ENCODE results near the gene TSSC4.
"Not testable (repeated sequence)": the region's sequence is repeated elsewhere in the genome, so short reads cannot be mapped to it uniquely, and the experiment has no call there.

The TSSC4 gene

DNA sequence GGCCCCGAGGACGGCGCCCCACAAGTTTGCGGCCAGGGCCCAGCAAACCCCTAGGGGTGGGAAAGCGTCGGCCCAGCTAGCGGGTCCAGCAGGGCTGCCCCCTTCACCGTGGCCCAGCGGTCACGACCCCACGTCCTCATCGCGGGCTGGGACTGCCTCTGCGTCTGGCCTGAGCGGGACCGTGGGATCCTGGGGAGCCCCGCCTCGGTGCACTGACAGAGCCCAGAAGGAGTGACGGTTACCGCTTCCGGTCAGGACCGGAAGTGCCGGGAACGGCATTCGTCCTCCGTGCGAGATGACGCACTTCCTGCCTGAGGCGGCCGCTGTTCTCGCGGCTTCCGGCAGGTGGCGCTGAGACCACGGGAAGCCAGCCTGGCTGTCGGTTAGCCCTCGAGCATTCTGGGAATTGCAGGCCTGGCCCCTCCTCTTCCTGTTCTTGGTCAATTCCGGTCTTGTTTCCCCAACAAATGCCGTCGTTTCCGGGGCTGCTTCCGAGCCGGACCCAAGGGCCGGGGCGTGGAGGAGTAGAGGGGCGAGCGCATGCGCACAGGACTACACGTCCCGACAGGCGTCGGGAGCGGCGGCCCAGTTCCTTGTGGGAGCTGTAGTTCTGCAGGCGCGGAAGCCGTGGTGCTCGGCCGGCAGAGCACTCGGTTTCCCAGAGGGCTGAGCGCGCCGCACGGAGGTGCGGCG, at the start of gene TSSC4:
Gene TSSC4, plus strand, starts transcription at position 682 of the 693 bp plus-strand sequence. CDS start 1,884 bp downstream, outside the sequence.
- DNase-seq: peak; percentile 89

DNA sequence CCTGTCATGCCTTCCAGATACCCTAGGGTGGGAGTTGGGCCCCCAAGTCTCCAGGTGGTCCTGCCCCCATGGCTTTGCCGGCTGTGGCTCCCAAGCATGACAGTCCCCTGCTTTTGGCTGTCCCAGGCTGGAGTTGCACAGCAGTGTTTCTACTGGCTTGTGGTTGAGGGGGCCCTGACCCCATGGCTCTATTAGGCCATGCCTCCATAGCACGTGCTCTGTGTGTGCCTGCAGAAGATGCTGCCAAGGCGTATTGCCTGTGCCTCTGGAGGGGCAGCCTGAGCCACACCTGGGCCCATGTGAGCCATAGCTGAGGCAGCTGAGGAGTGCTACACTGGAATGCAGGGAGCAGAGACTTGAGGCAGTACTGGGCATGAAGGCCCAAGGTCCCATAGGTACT, 48.8 kb upstream of the TSSC4 start:
- no peak for DNase-seq

DNA sequence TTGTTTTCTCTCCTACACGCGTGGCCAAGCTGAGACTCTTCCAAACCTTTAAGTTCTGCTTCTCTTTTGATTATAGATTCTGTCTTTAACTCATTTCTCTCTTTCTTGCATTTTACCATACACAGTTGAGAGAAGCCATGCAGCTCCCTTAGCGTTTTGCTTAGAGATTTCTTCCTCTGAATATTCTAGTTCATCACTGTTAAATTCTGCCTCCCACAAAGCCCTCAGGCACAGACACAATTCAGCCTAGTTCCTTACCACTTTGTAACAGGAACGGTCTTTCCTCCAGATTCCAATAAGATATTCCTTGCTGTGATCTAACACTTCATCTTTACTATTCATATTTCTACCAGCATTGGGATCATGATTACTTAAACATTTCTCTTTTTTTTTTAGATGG, 48.1 kb upstream of the TSSC4 start:
- no peak for DNase-seq

DNA sequence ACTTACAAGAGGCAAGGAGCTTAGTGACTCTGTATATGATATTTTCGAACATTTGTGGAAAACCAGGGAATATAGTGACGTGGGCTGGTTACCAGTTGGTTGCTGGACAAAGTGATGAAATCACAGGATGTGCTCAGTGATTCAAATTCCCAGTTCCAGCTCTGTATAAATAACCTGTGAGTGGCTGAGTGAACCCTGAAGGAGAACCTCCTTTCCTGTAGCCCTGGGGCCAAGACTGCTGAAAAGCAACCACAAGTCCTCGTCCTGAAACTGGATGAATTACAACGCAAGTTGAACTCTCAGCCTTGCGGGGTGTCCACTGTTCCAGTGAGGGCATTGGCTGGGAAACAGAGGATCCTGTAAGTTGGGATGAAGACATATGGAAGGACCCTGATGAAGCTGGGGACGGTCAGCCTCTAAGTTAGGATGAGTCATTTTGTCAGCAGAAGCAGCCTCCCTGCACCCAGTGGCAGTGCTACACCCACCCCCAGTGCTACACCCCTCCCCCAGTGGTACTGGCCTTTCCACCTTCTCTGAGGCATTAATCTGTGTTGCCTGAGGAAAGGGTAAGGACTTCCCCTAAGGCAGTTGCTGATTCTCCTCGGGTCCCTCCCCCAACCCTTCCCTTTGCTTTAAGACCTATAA, 45.4 kb upstream of the TSSC4 start:
- DNase-seq: no peak

DNA sequence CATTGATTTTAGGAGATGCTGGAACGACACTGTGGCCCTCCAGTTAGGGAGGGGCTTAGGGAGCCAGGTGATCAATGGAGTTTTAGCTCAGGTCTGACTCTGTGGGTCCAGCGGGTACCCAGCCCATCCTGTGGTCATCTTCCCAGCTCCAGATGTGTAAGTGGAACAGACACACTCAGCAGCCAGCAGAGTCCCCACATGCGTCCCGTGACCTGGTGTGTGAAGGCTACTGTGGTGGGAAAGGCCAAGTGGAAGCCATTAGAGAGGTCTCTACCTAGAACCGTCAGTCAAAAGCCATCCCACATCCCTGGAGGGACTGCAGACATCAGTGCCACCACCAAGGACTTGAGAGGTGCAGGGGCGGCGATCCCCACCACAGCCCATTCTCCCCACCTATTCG, 43.3 kb upstream of the TSSC4 start:
- DNase-seq: no peak

DNA sequence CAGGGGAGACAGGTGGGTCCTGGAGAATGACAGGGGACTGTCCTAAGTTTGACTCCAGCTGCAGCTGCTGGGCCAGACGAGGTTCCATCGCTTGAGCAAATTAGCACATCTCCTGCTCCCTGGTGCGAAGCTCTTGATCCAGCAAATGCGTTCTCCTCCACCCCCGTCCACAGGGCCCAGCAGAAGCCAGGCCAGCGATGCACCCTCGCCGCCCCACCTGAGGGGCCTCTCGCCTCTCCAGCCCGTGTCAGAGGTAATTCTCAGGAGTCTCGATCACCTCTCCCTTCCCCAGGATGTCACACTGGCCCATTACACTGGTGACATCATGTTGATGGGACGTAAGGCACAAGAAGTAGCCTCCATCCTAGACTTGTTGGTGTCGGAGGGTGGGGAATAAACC, 42.9 kb upstream of the TSSC4 start:
- DNase-seq: not testable (repeated sequence)

DNA sequence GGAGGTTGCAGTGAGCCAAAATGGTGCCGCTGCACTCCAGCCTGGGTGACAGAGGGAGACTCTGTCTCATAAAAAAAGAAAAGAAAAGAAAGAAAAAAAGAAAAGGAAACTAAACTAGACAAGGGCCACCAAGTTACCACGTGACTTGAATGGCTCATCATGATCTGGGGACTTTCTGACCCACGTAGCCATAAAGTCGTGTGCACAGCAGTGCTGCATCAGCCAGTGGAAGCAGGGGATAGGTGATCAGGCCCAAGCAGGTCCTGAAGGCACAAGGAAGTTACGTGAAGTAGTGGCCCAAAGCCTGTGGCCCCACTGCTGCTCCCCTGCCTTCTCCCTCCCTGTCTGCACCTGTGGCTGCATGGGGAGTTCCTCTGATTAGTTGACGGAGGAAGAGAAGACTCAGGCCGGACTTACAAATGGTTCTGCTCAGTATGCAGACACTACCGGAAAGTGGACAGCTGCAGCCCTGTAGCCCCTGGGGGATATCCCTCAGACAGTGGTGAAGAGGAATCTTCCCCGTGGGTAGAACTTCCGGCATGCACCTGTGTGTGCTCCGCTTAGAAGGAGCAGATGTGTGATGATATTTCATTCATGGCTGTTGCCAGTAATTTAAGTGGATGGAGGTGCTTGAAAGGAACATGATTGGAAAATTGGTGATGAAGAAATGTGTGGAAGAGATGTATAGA, 41.7 kb upstream of the TSSC4 start:
- DNase-seq: no peak

DNA sequence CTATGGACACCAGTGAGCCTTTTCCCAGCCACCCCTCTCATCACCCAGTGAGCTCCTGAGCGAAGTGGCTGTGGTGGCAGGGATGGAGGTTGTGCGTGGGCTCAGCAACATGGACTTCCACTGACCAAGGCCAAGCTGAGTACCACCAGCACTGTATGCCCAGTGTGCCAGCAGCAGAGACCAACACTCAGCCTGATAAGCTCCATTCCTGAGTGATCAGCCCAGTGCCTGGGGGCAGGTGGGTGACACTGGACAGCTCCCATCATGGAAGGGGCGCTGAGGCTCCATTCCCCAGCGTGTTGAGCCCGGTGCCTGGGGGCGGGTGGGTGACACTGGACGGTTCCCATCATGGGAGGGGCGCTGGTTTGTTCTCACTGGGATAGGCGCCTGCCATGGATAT, 41.0 kb upstream of the TSSC4 start:
- no peak for DNase-seq

DNA sequence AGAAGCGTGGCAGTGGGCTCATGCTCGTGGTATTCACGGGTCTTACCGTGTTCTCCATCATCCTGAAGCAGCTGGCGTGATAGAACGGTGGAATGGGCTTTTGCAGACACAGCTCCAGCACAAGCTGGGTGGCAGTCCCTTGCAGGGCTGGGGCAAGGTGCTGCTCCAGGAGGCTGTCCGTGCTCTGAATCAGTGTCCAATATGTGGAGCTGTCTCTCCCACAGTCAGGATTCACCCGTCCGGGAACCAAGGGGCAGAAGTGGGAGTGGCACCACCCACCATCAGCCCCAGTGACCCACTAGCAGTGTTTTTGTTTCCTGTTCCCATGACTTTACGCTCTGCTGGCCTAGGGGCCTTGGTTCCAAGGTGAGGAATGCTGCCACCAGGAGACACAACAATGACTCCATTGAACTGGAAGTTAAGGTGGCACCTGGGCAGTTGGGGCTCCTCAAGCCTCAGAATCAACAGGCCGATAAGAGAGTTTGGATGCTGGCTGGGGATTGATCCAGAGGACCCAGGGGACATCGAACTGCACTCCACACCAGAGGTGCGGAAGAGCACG, 40.4 kb upstream of the TSSC4 start:
- DNase-seq: no peak

DNA sequence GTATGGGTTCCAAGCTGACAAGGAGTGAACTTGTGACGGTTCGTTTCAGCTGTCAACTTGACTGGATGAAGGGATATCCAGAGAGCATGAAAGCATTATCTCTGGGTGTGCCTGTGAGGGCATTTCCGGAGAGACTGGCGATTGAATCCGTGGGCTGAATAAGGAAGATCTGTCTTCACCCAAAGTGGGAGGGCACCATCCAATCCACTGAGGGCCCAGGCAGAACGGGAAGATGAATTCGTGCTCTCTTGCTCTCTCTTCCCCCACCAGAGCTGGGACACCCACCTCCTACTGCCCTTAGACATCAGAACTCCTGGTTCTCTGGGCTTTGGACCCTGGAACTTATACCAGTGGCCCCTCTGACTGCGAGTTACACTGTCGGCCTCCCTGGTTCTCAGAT, 39.0 kb upstream of the TSSC4 start:
- no peak for DNase-seq

DNA sequence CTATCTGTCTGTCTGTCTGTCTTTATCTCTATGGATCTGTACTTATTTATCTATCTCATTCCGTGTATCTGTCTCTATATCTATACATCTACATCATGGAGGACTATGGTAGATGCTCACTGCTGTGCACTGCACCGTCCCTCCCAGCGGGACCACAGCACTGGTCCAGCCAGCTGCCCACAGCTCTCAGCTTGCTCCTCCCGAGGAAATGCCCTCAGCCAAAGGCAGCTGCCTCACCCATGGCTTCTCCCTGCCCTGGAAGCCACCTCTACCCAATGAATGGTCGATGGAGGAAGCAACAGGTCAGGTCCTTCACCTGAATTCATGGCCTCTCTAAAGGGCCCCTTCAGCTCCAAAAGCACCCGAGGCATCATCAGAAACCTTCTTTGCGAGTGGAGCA, 38.1 kb upstream of the TSSC4 start:
- no peak for DNase-seq

DNA sequence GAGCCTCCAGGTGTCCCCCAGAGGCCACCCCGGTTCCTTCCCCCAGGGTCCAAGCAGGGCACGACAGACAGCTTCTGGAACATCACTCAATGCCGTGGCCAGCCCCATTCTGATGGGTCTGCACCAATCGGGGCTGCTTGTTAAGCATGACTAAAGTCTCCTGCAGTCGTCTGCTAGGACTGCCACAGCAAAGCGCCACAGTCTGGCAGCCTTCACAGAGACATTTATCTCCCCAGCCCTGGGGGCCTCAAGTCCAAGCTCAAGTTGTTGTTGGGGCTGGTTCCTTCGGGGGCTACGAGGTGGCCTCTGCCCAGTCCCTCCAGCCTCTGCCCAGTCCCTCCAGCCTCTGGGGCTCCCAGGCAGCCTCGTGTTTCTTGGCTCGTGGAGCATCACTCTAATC, 37.4 kb upstream of the TSSC4 start:
- DNase-seq: no peak

DNA sequence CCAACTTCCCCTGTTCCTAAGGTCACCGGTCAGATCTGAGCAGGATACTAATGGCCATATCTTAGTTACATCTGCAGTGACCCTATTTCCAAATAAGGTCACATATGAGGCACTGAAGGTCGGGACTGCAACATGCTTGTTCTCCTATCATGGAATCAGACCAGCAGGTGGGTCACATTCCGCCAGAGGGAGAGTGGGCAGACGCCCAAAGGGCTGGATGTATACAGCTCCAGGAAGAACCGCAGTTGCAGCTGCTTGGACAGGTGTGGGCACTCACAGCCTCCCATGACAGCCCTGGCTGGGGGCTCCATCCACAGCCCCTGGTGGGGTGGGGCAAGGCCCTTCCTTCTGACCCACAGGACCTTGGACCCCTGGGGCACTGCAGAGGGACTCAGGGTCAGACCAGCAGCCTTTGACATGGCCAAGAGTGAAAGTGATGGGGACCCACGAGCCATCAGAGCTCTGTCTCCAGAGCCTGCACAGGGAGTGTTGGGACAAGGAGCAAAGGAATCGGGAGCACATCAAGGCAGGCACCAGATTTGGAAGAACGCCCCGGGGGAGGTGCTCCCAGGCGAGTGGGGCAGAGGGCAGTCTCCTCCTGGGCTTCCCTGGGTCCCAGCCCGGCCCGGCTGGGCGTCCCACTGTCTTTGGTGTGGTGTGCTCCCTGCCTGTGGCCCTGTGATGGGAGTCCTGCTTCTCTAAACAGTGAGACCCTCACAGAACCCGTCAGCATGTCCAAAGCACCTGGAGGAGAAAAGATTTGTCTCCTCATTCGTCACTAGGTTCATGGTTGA, 36.8 kb upstream of the TSSC4 start:
- no peak for DNase-seq

DNA sequence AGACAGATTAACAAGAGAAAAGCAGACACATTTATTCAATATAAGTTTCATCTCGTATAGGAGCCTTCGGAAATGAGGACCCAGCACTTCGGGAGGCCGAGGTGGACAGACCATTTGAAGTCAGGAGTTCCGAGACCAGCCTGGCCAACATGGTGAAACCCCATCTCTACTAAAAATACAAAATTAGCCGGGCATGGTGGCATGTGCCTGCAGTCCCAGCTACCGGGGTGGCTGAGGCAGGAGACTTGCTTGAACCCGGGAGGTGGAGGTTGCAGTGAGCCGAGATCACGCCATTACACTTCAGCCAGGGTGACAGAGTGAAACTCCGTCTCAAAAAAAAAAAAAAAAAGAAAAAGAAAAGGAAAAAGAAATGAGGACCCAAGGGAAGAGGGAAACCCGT, 36.2 kb upstream of the TSSC4 start:
- DNase-seq: not testable (repeated sequence)

DNA sequence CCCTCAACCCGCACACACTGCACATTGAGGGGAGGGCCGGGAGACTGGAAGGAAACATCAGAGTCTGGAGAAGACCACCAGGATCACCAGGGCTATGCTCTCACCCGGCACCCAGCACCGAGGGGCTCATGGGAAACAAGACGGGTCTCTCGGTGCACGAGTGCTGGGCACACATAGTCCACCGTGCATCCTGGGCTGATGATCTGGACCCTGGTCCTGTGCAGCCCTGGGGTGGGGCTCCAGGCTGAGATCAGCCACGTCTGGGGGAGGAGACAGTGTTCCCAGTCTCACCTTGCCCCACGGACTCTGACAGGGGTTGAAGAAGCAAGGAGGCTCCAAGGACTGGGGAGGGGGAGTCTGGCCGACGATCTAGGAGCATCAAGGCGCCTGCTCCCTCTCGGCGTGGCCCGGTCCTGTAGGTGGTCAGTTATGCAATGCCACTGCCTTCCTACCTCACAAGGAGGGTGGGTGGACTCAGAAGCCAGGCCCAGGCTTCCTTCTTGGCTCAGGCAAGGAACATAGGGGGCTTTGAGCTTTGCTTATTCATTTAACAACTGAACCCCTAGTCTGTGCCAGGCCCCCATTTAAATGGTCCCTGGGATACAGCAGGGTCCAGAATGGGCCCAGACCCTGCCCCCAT, 34.9 kb upstream of the TSSC4 start:
- DNase-seq: no peak

DNA sequence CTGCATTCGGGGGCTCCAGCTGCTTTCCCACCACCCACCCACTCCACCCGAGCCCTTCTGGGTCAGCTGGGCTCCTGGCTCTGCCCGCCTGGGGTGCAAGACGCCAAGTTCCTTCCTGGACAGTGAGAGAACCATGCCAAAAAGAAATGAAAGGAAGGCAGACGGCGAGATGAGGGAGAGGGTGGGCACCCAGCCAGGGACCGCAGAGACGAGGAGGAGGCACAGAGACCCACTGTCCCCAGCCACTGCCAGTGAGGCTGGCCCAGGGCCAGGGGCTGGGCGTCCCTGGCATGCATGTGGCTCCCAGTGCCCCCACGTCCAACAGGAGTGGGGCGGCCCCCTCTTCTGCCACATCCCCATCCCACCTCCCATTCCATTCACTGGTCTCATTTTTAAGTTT, 34.3 kb upstream of the TSSC4 start:
- no peak for DNase-seq

DNA sequence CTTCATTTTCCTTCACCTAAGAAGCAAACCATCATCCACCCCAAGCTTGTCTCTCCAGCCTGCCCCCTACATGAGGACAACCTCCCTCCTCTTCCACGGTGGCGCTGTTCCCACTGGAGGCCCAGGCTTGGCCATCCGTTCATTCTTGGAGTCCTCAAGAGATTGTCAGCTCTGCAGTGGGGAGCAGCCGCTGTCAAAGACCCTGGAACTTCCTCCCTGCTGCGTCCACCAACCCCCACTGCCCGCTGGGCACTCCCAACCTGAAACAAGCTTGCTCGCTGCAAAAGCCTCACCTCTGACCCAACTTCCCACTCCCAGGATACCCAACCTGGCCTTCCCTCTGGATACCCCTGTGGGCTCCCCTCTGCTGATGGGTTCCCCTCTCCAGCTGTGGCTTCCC, 33.8 kb upstream of the TSSC4 start:
- DNase-seq: no peak

DNA sequence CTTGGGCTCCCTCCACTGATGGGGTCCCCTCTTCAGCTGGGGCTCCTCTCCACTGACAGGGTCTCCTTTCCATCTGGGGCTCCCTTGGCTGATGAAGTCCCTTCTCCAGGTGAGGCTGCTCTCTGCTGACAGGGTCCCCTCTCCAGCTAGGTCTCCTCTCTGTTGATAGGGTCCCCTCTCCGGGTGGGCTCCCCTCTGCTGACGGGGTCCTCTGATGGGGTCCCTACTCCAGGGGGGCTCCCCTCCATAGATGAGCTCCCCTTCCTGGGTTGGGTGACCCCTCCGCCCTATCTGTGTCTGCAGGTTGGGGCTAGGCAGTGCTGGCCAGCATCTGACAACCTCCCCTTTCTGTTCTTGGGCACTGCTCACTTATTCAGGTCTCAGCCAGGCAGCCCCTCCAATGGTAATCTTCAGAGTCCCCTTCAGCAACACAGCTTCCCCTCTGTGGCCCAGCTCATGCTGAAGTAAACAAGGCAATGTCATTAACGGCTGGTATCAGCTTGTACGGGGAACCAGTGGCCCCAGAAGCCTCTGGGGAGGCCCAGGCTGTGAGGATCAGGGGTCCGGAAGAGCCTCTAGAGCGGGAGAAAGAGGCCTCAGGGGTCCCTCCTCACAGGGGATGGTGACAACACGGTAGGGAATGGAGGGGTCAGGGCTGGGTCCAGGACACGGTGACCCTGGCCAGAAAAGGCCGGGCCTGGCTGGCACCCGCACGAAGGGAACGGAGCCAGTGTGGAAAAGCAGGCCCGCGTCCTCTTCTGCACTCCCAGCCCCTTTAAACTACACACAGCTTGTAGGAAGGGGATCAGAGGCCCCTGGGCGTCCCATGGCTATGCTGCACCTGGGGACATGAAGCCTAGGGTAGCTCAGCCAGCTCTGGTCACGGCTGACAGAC, 33.0 kb upstream of the TSSC4 start:
- DNase-seq: no peak

DNA sequence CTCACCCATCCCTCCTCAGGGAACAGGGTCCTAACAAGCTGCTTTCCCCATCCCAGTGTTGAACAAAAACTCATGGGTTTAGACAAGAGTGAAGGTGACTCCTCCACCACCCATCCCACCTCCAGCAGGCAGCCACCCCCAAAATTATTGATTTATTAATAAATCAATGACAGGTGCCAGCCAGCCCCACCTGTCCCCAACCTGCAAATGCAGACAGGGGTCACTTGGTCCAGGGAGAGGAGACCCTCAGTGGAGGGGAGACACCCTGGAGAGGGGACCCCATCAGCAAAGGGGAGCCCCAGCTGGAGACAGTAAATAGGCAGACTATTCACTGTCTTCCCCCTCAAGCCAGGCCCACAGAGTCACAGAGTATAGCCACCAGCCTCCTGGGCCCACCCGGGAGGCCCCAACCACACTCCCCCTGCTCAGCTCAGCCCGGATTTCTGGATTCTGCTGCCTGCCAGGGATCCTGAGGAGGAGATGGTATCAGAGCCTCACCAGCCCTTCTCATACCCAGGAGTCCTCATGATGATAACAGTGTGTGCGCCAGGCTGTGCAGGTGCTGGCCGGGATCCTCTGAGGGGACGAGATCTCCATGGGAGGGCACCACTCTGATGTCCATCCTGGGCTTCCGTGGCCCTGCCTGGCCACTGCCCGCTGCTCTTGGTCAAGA, 32.2 kb upstream of the TSSC4 start:
- DNase-seq: no peak

DNA sequence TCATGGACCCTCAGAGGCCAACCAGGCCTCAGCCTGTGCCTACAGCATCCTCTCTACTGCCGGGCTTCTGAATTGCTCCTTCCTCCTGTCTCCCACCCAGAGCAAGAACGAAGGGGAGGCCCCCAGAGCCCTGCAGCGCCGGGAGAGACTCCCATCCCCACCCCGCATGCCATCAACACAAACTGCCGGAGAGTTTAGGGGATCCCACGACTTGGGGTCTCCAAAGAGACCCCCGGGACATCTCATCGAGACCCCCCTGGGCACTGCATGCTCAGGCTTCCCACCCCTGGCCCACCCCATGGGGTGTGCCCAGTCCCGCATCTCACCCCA, 31.7 kb upstream of the TSSC4 start:
- DNase-seq: no peak

DNA sequence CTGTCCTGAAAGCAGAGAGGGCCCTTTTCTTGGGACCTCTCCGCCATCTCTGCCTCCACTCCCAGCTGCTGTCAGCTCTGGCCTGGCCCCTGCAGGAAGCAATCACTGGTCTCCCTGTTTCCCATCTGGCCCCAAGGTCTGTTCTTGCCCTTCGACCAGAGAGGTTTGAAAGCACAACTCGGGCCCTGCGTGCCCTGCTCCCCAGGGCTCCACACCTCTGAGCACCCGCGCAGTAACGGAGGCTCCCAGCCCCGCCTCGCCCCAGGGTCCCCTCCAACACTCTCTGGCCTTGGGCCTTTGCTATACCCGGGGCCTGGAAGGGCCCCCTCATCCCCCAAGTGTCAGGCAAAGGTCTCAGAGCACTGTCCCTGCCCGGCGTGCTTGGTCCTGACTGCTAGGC, 31.2 kb upstream of the TSSC4 start:
- DNase-seq: no peak
